Caco-2 (cell line): ENCODE results near the gene SLC34A2. TPM values are rescaled to one million over a fixed set of nuclear protein-coding genes. Genes with fewer than 3 reads are reported as not detected.
"Not testable (repeated sequence)": the region's sequence is repeated elsewhere in the genome, so short reads cannot be mapped to it uniquely, and the experiment has no call there.

Experiments
- BruUV-seq: library from RNA; stranded (reverse); fragments of 400-500 nt; replicated peaks from 2 replicates; lab custom pipeline; 2021; lab: Mats Ljungman, UMichigan
- CTCF ChIA-PET: fragments of 300-600 bp; sonication (Branson Sonifier 250); formaldehyde crosslinking; loops from one replicate; lab custom pipeline; 2022; ENCODE audit warnings: antibody characterized with exemption; lab: Charles Lee
- POLR2A ChIA-PET: fragments of 300-600 bp; sonication (Branson Sonifier 250); formaldehyde crosslinking; loops from one replicate; lab custom pipeline; 2022; ENCODE audit warnings: antibody characterized with exemption; lab: Charles Lee
- DNase-seq, 2 experiments: peaks; one replicate each; pipeline versions ENCODE4 v3.0.0 to v3.0.0-alpha.2; 2020 to 2022
- H3K27me3 ChIP-seq: replicated peaks from 2 replicates; pipeline ENCODE4 v1.6.0; 2011; ENCODE audit warnings: low read length; ENCODE audit not compliant: control insufficient read depth, insufficient read depth
- H3K36me3 ChIP-seq: 2 replicates; pipeline ENCODE4 v1.5.1; 2011; ENCODE audit warnings: low read length; ENCODE audit not compliant: control insufficient read depth, insufficient read depth
- H3K4me1 ChIP-seq: fragments of 250-450 bp; sonication (Bioruptor Pico); 2 replicates; pipeline ENCODE4 v1.5.1; 2020; ENCODE audit warnings: mild to moderate bottlenecking
- H3K4me3 ChIP-seq: 2 replicates; pipeline ENCODE4 v1.5.1; 2011; ENCODE audit warnings: low read depth, mild to moderate bottlenecking, control low read depth, low read length
- H3K9me3 ChIP-seq: fragments of 250-450 bp; sonication (Bioruptor Pico); 2 replicates; pipeline ENCODE4 v1.5.1; 2020; ENCODE audit warnings: mild to moderate bottlenecking, moderate library complexity
- H3K27ac Mint-ChIP-seq: one replicate; pipeline ENCODE4 v1.8.0; 2022; ENCODE audit warnings: mixed read lengths; ENCODE audit not compliant: unreplicated experiment
- H3K27me3 Mint-ChIP-seq: one replicate; pipeline ENCODE4 v1.8.0; 2022; ENCODE audit warnings: mixed read lengths; ENCODE audit not compliant: insufficient read depth, unreplicated experiment
- H3K36me3 Mint-ChIP-seq: one replicate; pipeline ENCODE4 v1.8.0; 2022; ENCODE audit warnings: mild to moderate bottlenecking, mixed read lengths; ENCODE audit not compliant: insufficient read depth, unreplicated experiment
- H3K4me1 Mint-ChIP-seq: one replicate; pipeline ENCODE4 v1.8.0; 2022; ENCODE audit warnings: low read depth, mixed read lengths; ENCODE audit not compliant: unreplicated experiment
- H3K4me3 Mint-ChIP-seq: one replicate; pipeline ENCODE4 v1.8.0; 2022; ENCODE audit warnings: mild to moderate bottlenecking, moderate library complexity, mixed read lengths; ENCODE audit not compliant: unreplicated experiment
- H3K9me3 Mint-ChIP-seq: one replicate; pipeline ENCODE4 v1.8.0; 2022; ENCODE audit warnings: mixed read lengths; ENCODE audit not compliant: unreplicated experiment
- intact Hi-C: fragments of 100-400 bp; cut with micrococcal nuclease; formaldehyde crosslinking; loops from one replicate; pipeline ENCODE4 v1.10.0; 2022; ENCODE audit not compliant: unreplicated experiment
- total RNA-seq: library from RNA; stranded (reverse); gene quantifications from 2 replicates; pipeline ENCODE4 v1.2.3, GENCODE V29; 2022
- TF ChIP-seq, protein P1 (sequence below), 2 experiments: fragments of 200-600 bp in 1 of 2; IDR thresholded peaks; 1 replicate in 1 of 2; 2 replicates in 1 of 2; pipeline versions ENCODE4 v1.5.1 to v1.8.0; 2011 to 2022; ENCODE audit warnings: antibody characterized with exemption in 1 of 2, control low read depth in 1 of 2, inconsistent platforms in 1 of 2, low read depth in 1 of 2, low read length in 1 of 2, mild to moderate bottlenecking in 1 of 2, moderate library complexity in 1 of 2; ENCODE audit not compliant: insufficient read depth in 1 of 2, severe bottlenecking in 1 of 2, unreplicated experiment in 1 of 2

The SLC34A2 gene
- total RNA-seq, 1 experiment from 2014 or later = 19.9 TPM

DNA sequence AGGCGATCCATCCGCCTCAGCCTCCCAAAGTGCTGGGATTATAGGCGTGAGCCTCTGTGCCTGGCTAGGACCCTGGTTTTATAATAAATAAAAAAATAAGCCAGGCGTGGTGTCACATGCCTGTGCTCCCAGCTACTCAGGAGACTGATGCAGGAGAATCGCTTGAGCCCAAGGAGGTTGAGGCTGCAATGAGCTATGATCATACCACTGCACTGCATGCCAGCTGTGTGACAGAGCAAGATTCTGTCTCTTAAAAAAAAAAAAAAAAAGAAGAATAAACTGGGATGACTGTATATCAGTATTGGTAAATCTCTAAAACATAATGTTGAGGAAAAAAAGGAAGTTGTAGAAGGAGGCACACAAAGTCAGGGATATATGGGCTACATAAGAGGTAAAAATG, 45.7 kb upstream of the SLC34A2 start:
- POLR2A ChIA-PET = no interaction called here
- H3K27ac Mint-ChIP-seq = no peak overlapping the region
- H3K4me3 ChIP-seq = no peak overlapping the region
- no peaks in the 10 kb centered on the region for H3K9me3 ChIP-seq
- BruUV-seq = no TSS peak
- H3K4me3 Mint-ChIP-seq = no peak overlapping the region
- no peaks in the 10 kb centered on the region for H3K9me3 Mint-ChIP-seq
- H3K27me3 ChIP-seq = no peaks in the 10 kb centered on the region
- H3K36me3 Mint-ChIP-seq = no peaks in the 10 kb centered on the region
- intact Hi-C loops = no loop called here
- 0 out of 2 replicates have a peak, but pooled peaks cover 3% of the 10 kb centered on the region for H3K4me1 ChIP-seq
- CTCF ChIA-PET = no interaction called here
- H3K4me1 Mint-ChIP-seq = no peaks in the 10 kb centered on the region
- no peaks in the 10 kb centered on the region for H3K36me3 ChIP-seq
- H3K27me3 Mint-ChIP-seq = no peaks in the 10 kb centered on the region
- TF ChIP-seq, protein P1, sequence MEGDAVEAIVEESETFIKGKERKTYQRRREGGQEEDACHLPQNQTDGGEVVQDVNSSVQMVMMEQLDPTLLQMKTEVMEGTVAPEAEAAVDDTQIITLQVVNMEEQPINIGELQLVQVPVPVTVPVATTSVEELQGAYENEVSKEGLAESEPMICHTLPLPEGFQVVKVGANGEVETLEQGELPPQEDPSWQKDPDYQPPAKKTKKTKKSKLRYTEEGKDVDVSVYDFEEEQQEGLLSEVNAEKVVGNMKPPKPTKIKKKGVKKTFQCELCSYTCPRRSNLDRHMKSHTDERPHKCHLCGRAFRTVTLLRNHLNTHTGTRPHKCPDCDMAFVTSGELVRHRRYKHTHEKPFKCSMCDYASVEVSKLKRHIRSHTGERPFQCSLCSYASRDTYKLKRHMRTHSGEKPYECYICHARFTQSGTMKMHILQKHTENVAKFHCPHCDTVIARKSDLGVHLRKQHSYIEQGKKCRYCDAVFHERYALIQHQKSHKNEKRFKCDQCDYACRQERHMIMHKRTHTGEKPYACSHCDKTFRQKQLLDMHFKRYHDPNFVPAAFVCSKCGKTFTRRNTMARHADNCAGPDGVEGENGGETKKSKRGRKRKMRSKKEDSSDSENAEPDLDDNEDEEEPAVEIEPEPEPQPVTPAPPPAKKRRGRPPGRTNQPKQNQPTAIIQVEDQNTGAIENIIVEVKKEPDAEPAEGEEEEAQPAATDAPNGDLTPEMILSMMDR (IDR thresholded peaks at IDR 0.05; ENCODE audit: insufficient read depth in 1 of 2, low read depth in 1 of 2, low read length in 1 of 2, severe bottlenecking in 1 of 2, unreplicated experiment in 1 of 2) = no peak
- no peak for DNase-seq

DNA sequence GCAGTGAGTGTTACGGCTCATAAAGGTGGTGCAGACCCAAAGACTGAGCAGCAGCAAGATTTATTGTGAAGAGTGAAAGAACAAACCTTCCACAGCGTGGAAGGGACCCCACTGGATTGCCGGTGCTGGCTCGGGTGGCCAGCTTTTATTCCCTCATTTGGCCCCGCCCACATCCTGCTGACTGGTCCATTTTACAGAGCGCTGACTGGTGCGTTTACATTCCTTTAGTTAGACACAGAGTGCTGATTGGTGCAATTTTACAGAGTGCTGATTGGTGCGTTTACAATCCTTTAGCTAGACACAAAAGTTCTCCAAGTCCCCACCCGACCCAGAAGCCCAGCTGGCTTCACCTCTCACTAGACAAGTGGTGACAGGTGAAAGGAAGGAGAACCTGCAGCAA, 42.0 kb upstream of the SLC34A2 start:
- H3K27me3 ChIP-seq, H3K27ac Mint-ChIP-seq, H3K27me3 Mint-ChIP-seq, CTCF ChIA-PET, H3K4me1 ChIP-seq, H3K36me3 ChIP-seq, POLR2A ChIA-PET, H3K9me3 Mint-ChIP-seq, H3K4me1 Mint-ChIP-seq, BruUV-seq, H3K4me3 ChIP-seq, H3K9me3 ChIP-seq, H3K4me3 Mint-ChIP-seq, DNase-seq, H3K36me3 Mint-ChIP-seq, intact Hi-C loops: not testable (repeated sequence)

DNA sequence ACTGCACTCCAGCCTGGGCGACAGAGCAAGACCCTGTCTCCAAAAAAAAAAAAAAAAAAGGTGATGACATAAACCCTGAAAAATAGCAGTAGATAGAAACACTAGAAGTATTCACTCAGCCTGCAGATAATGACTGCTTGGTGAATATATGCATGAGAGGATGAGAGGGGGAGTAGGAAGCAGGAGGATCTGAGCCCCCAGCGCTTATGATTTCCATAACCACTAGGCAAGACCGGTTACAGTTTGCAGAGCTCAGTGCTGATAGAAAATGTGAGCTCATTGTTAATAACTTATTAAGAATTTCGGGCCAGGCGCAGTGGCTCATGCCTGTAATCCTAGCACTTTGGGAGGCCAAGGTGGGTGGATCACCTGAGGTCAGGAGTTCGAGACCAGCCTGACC, 40.8 kb upstream of the SLC34A2 start:
- no peak overlapping the region for H3K27ac Mint-ChIP-seq
- Histone ChIP-seq H3K27me3 (no peaks in the 10 kb centered on the region), H3K36me3 (no peaks in the 10 kb centered on the region), H3K9me3 (no peaks in the 10 kb centered on the region), H3K4me1 (no peaks in the 10 kb centered on the region), H3K4me3 (no peak overlapping the region)
- H3K4me3 Mint-ChIP-seq = no peak overlapping the region
- no TSS peak for BruUV-seq
- CTCF ChIA-PET = no interaction called here
- H3K36me3 Mint-ChIP-seq = no peaks in the 10 kb centered on the region
- no peaks in the 10 kb centered on the region for H3K27me3 Mint-ChIP-seq
- POLR2A ChIA-PET = no interaction called here
- DNase-seq = no peak
- no peaks in the 10 kb centered on the region for H3K4me1 Mint-ChIP-seq
- H3K9me3 Mint-ChIP-seq = no peaks in the 10 kb centered on the region
- intact Hi-C loops = no loop called here
- TF ChIP-seq, protein P1 (IDR thresholded peaks at IDR 0.05; ENCODE audit: insufficient read depth in 1 of 2, low read depth in 1 of 2, low read length in 1 of 2, severe bottlenecking in 1 of 2, unreplicated experiment in 1 of 2) = no peak
